Measurements from ENCODE around the gene ZDHHC7.

DNA sequence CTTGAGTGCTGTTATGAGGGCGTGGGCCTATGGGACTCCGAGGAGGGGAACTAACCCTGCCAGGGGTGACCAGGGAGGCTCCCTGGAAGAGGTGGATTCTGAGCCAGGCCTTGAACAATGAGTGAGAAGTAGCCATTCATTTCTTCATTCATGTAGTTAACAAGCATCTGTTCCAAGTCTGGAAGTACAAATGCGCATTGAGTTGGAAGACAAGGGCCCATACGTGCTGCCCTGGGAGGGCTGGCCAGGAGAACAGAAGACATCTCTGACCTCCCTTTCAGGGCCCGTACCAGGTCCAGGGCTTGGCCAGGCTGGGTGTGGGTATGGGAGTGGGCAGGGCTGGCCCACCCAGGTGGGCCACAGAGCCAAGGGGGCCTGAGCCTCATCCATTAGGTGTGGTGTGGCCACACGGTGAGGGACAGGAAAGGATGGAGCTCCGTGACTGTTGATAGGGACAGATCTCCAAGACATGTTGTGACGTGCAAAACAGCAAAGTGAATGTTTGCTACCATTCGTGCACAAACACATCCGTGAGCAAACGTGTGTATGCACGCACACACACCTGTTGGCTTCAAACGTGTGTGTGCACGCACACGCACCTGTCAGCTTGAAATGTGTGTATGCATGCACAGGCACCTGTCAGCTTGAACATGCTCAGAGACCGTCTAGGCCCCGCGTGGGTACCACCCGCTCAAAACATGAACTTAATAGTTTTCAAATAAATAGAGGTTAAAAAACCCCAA lies 46.8 kb downstream of the ZDHHC7 start:
- TF ChIP-seq POLR2A (IDR thresholded peaks at IDR 0.05; ENCODE audit: low read length) (no peak), GATA1 (IDR thresholded peaks at IDR 0.05; ENCODE audit: low read depth, low read length) (no peak)

Data from erythroblast (primary cell).